GM21367 (cell line): Measurements from ENCODE around the gene CCNB2.
"Not testable (repeated sequence)": the region's sequence is repeated elsewhere in the genome, so short reads cannot be mapped to it uniquely, and the experiment has no call there.

ENCODE experiments used
- ATAC-seq: cut with Tn5 transposase; IDR thresholded peaks from one replicate; pipeline ENCODE4 v1.9.1; 2021; ENCODE audit not compliant: unreplicated experiment

Gene CCNB2

GRCh38 chr15:59104912-59105732, at the start of gene CCNB2:
TSS of gene CCNB2 (plus strand) at chr15:59105146. CDS start at chr15:59105269, 123 bp downstream.
- peak; percentile 95 for ATAC-seq

GRCh38 chr15:59059076-59059597, 45.8 kb upstream of the CCNB2 start:
- ATAC-seq: no peak

GRCh38 chr15:59060348-59060747, 44.6 kb upstream of the CCNB2 start:
- no peak for ATAC-seq

GRCh38 chr15:59063042-59063441, 41.9 kb upstream of the CCNB2 start:
- ATAC-seq: no peak

GRCh38 chr15:59069430-59069829, 35.5 kb upstream of the CCNB2 start:
- no peak for ATAC-seq

- no peak for ATAC-seq
Observed at GRCh38 chr15:59074607-59075006, 30.3 kb upstream of the CCNB2 start.

GRCh38 chr15:59087731-59088130, 17.2 kb upstream of the CCNB2 start:
- ATAC-seq: no peak

- no peak for ATAC-seq
Observed at GRCh38 chr15:59094077-59094476, 10.9 kb upstream of the CCNB2 start.

- no peak for ATAC-seq
Observed at GRCh38 chr15:59096429-59096828, 8.5 kb upstream of the CCNB2 start.

- ATAC-seq: no peak
Observed at GRCh38 chr15:59099162-59099685, 5.7 kb upstream of the CCNB2 start.

GRCh38 chr15:59104602-59104911, 389 bp upstream of the CCNB2 start:
- peak; percentile 28 for ATAC-seq

- no peak for ATAC-seq
Observed at GRCh38 chr15:59105854-59106253, 908 bp downstream of the CCNB2 start.

- no peak for ATAC-seq
Observed at GRCh38 chr15:59111251-59111650, 6.3 kb downstream of the CCNB2 start.

GRCh38 chr15:59115047-59115446, 10.1 kb downstream of the CCNB2 start:
- ATAC-seq: no peak

GRCh38 chr15:59116141-59116540, 11.2 kb downstream of the CCNB2 start:
- ATAC-seq: no peak

GRCh38 chr15:59116771-59117170, 11.8 kb downstream of the CCNB2 start:
- ATAC-seq: no peak

GRCh38 chr15:59119625-59120024, 14.7 kb downstream of the CCNB2 start:
- no peak for ATAC-seq

GRCh38 chr15:59120937-59121336, 16.0 kb downstream of the CCNB2 start:
- ATAC-seq: no peak

GRCh38 chr15:59124261-59124660, 19.3 kb downstream of the CCNB2 start:
- ATAC-seq: no peak

- ATAC-seq: not testable (repeated sequence)
Observed at GRCh38 chr15:59125683-59126082, 20.7 kb downstream of the CCNB2 start.

- not testable (repeated sequence) for ATAC-seq
Observed at GRCh38 chr15:59127255-59127654, 22.3 kb downstream of the CCNB2 start.

- ATAC-seq: no peak
Observed at GRCh38 chr15:59131456-59131855, 26.5 kb downstream of the CCNB2 start.
